HG03565 (cell line): Measurements from ENCODE around the gene PLCB1.

Experiments
- ATAC-seq: cut with Tn5 transposase; IDR thresholded peaks from one replicate; pipeline ENCODE4 v1.9.1; 2021; ENCODE audit warnings: mild to moderate bottlenecking, moderate library complexity; ENCODE audit not compliant: unreplicated experiment

Gene PLCB1

GRCh38 chr20:8242066-8242465, 110.0 kb downstream of the PLCB1 start:
- ATAC-seq = no peak

- no peak for ATAC-seq
These were observed 111.0 kb downstream of the PLCB1 start for GRCh38 chr20:8242827-8243724.

GRCh38 chr20:8244637-8245036, 112.6 kb downstream of the PLCB1 start:
- ATAC-seq = no peak

- no peak for ATAC-seq
These were observed 114.1 kb downstream of the PLCB1 start for GRCh38 chr20:8246153-8246552.

- ATAC-seq = no peak
These were observed 114.7 kb downstream of the PLCB1 start for GRCh38 chr20:8246716-8247115.

- ATAC-seq = no peak
These were observed 116.0 kb downstream of the PLCB1 start for GRCh38 chr20:8248051-8248450.

- ATAC-seq = no peak
These were observed 117.6 kb downstream of the PLCB1 start for GRCh38 chr20:8249634-8250033.

GRCh38 chr20:8250539-8251200, 118.6 kb downstream of the PLCB1 start:
- no peak for ATAC-seq

GRCh38 chr20:8251201-8251575, 119.1 kb downstream of the PLCB1 start:
- no peak for ATAC-seq

- ATAC-seq = no peak
These were observed 123.0 kb downstream of the PLCB1 start for GRCh38 chr20:8254911-8255582.

GRCh38 chr20:8255945-8256632, 124.0 kb downstream of the PLCB1 start:
- no peak for ATAC-seq

- ATAC-seq = no peak
These were observed 128.8 kb downstream of the PLCB1 start for GRCh38 chr20:8260837-8261251.

- ATAC-seq = no peak
These were observed 130.7 kb downstream of the PLCB1 start for GRCh38 chr20:8262721-8263120.

GRCh38 chr20:8265588-8265987, 133.5 kb downstream of the PLCB1 start:
- no peak for ATAC-seq

GRCh38 chr20:8267009-8267408, 134.9 kb downstream of the PLCB1 start:
- ATAC-seq = no peak

- ATAC-seq = no peak
These were observed 139.7 kb downstream of the PLCB1 start for GRCh38 chr20:8271727-8272126.

- no peak for ATAC-seq
These were observed 140.7 kb downstream of the PLCB1 start for GRCh38 chr20:8272766-8273165.

GRCh38 chr20:8284902-8285301, 152.8 kb downstream of the PLCB1 start:
- no peak for ATAC-seq

- ATAC-seq = no peak
These were observed 155.3 kb downstream of the PLCB1 start for GRCh38 chr20:8287340-8287739.

GRCh38 chr20:8291200-8291599, 159.1 kb downstream of the PLCB1 start:
- no peak for ATAC-seq

GRCh38 chr20:8291873-8292272, 159.8 kb downstream of the PLCB1 start:
- no peak for ATAC-seq
